Stimulated activated CD4-positive, alpha-beta T cell treated with anti-CD3 and anti-CD28 coated beads, Interleukin-15, amount 100 ng/mL, for 48 hours (primary cell): ENCODE data around the gene KATNB1.

Source experiments
- DNase-seq, 2 donors: peaks; one replicate each; pipeline ENCODE4 v3.0.0-alpha.2; 2020; ENCODE audit warnings: low read depth in 2 of 2

Gene KATNB1

GRCh38 chr16:57756424-57757325, 21.1 kb downstream of the KATNB1 start:
- no peak for DNase-seq

- DNase-seq, result peak; percentile 61 to 82
Observed at GRCh38 chr16:57757326-57757786, 21.8 kb downstream of the KATNB1 start.

- DNase-seq, result no peak
Observed at GRCh38 chr16:57757883-57758282, 22.3 kb downstream of the KATNB1 start.

GRCh38 chr16:57758331-57759117, 23.0 kb downstream of the KATNB1 start:
- DNase-seq, result no peak

- no peak for DNase-seq
Observed at GRCh38 chr16:57759131-57759530, 23.6 kb downstream of the KATNB1 start.

GRCh38 chr16:57759541-57760356, 24.2 kb downstream of the KATNB1 start:
- no peak for DNase-seq

- no peak for DNase-seq
Observed at GRCh38 chr16:57760357-57761160, 25.0 kb downstream of the KATNB1 start.

GRCh38 chr16:57761301-57761700, 25.7 kb downstream of the KATNB1 start:
- DNase-seq, result no peak

- DNase-seq, result no peak
Observed at GRCh38 chr16:57761957-57762356, 26.4 kb downstream of the KATNB1 start.

- DNase-seq, result no peak
Observed at GRCh38 chr16:57762365-57763040, 26.9 kb downstream of the KATNB1 start.

- no peak for DNase-seq
Observed at GRCh38 chr16:57763285-57764005, 27.9 kb downstream of the KATNB1 start.

GRCh38 chr16:57764006-57764340, 28.4 kb downstream of the KATNB1 start:
- DNase-seq, result no peak

GRCh38 chr16:57764341-57765159, 29.0 kb downstream of the KATNB1 start:
- DNase-seq, result peak; percentile 26 to 28

- no peak for DNase-seq
Observed at GRCh38 chr16:57765160-57765728, 29.7 kb downstream of the KATNB1 start.

- no peak for DNase-seq
Observed at GRCh38 chr16:57766714-57767348, 31.3 kb downstream of the KATNB1 start.

- no peak for DNase-seq
Observed at GRCh38 chr16:57769541-57770145, 34.1 kb downstream of the KATNB1 start.

GRCh38 chr16:57770361-57770760, 34.8 kb downstream of the KATNB1 start:
- DNase-seq, result no peak
